ENCODE measurements around the gene UBE2L3. TPM values are rescaled to one million over a fixed set of nuclear protein-coding genes. Genes with fewer than 3 reads are reported as not detected.
A peak's percentile ranks its signal among the peaks of the same experiment; 100 is the strongest.

Gene UBE2L3
- total and polyA plus RNA-seq, 2 of the 13 experiments (the other 11 are each of a cell fraction or from before 2014, with no cell fraction given): 30.2 to 58.1 TPM

DNA sequence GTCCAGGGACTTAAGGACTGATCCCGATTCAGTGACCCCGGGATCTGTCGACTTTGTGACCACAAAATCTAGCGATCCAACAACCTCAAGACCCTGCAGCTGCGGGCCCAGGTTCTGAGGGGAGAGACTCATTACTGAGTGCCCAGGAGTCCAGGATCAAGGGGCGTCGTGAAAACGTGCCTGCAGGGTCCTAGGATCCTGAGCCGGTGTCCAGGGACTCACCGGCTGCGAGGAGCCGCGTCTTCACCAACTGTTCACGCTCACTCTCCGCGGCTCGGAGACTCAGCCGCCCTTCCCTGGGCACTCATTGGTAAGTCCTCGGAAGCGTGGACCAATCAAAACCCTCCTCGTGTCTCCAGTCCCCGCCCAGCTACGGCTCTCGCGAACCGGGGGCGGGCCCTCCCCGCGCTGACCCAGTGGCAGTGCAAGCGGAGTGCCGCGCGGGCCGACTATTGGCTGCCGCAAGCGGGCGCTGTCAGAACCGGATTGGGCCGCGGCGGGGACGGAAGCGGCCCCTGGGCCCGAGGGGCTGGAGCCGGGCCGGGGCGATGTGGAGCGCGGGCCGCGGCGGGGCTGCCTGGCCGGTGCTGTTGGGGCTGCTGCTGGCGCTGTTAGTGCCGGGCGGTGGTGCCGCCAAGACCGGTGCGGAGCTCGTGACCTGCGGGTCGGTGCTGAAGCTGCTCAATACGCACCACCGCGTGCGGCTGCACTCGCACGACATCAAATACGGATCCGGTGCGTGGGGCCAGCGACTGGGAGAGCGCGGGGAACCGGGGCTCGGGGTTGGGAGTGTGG is 74.5 kb downstream of the UBE2L3 start, which contains the start of gene SDF2L1 (continued):
- TF ChIP-seq, protein P1, sequence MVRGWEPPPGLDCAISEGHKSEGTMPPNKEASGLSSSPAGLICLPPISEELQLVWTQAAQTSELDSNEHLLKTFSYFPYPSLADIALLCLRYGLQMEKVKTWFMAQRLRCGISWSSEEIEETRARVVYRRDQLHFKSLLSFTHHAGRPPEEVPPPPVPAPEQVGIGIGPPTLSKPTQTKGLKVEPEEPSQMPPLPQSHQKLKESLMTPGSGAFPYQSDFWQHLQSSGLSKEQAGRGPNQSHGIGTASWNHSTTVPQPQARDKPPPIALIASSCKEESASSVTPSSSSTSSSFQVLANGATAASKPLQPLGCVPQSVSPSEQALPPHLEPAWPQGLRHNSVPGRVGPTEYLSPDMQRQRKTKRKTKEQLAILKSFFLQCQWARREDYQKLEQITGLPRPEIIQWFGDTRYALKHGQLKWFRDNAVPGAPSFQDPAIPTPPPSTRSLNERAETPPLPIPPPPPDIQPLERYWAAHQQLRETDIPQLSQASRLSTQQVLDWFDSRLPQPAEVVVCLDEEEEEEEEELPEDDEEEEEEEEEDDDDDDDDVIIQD (CRISPR knock-in tag; IDR thresholded peaks at IDR 0.05; ENCODE audit: low read depth): no peak
- TF ChIP-seq NFE2L2 (IDR thresholded peaks at IDR 0.05; ENCODE audit: low read length): no peak
- TF ChIP-seq ZNF547 (CRISPR knock-in tag; IDR thresholded peaks at IDR 0.05): no peak
- peak; percentile 87 for TF ChIP-seq RBM39 (IDR thresholded peaks at IDR 0.05; ENCODE audit: low read depth, low read length, poor library complexity, severe bottlenecking)
- TF ChIP-seq CAMTA2 (CRISPR knock-in tag; IDR thresholded peaks at IDR 0.05; ENCODE audit: borderline replicate concordance): no peak
- TF ChIP-seq ZNF367 (CRISPR knock-in tag; IDR thresholded peaks at IDR 0.05; ENCODE audit: borderline replicate concordance): no peak
- no peak for TF ChIP-seq ZFAT (CRISPR knock-in tag; conservative IDR thresholded peaks at IDR 0.05)
- peak; percentile 84 for TF ChIP-seq CREB1 (IDR thresholded peaks at IDR 0.05)
- peak; percentile 80 for TF ChIP-seq CREB1 (CRISPR knock-in tag; IDR thresholded peaks at IDR 0.05)
- TF ChIP-seq XBP1 (CRISPR knock-in tag; IDR thresholded peaks at IDR 0.05): peak; percentile 90; the same call in 1 of the 2 replicates
- no peak for TF ChIP-seq ZFP62 (CRISPR knock-in tag; IDR thresholded peaks at IDR 0.05)
- no peak for TF ChIP-seq ZKSCAN5 (CRISPR knock-in tag; IDR thresholded peaks at IDR 0.05)
- no peak for TF ChIP-seq HNRNPL (IDR thresholded peaks at IDR 0.05; ENCODE audit: low read depth, low read length)
- TF ChIP-seq DR1 (CRISPR knock-in tag; IDR thresholded peaks at IDR 0.05): peak; percentile 50; the same call in 1 of the 2 replicates
- peak; percentile 47; the same call in 1 of the 2 replicates for TF ChIP-seq ZNF431 (CRISPR knock-in tag; IDR thresholded peaks at IDR 0.05; ENCODE audit: borderline replicate concordance, low read depth)
- TF ChIP-seq, protein P2, sequence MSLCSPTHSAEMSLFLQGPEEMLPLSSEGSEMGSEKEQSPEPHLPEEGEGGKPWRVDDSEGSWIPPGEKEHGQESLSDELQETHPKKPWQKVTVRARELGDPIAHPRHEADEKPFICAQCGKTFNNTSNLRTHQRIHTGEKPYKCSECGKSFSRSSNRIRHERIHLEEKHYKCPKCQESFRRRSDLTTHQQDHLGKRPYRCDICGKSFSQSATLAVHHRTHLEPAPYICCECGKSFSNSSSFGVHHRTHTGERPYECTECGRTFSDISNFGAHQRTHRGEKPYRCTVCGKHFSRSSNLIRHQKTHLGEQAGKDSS (CRISPR knock-in tag; IDR thresholded peaks at IDR 0.05; ENCODE audit: borderline replicate concordance, low read depth): 0 out of 2 replicates have a peak, but pooled peaks have one; percentile 18
- no peak for TF ChIP-seq PCBP1 (IDR thresholded peaks at IDR 0.05; ENCODE audit: borderline replicate concordance, low read depth, low read length)
- TF ChIP-seq, protein P3, sequence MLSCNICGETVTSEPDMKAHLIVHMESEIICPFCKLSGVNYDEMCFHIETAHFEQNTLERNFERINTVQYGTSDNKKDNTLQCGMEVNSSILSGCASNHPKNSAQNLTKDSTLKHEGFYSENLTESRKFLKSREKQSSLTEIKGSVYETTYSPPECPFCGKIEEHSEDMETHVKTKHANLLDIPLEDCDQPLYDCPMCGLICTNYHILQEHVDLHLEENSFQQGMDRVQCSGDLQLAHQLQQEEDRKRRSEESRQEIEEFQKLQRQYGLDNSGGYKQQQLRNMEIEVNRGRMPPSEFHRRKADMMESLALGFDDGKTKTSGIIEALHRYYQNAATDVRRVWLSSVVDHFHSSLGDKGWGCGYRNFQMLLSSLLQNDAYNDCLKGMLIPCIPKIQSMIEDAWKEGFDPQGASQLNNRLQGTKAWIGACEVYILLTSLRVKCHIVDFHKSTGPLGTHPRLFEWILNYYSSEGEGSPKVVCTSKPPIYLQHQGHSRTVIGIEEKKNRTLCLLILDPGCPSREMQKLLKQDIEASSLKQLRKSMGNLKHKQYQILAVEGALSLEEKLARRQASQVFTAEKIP (CRISPR knock-in tag; IDR thresholded peaks at IDR 0.05; ENCODE audit: borderline replicate concordance): no peak
- TF ChIP-seq, protein P4, sequence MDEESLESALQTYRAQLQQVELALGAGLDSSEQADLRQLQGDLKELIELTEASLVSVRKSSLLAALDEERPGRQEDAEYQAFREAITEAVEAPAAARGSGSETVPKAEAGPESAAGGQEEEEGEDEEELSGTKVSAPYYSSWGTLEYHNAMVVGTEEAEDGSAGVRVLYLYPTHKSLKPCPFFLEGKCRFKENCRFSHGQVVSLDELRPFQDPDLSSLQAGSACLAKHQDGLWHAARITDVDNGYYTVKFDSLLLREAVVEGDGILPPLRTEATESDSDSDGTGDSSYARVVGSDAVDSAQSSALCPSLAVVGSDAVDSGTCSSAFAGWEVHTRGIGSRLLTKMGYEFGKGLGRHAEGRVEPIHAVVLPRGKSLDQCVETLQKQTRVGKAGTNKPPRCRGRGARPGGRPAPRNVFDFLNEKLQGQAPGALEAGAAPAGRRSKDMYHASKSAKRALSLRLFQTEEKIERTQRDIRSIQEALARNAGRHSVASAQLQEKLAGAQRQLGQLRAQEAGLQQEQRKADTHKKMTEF (CRISPR knock-in tag; IDR thresholded peaks at IDR 0.05): no peak
- no peak for TF ChIP-seq CEBPG (CRISPR knock-in tag; IDR thresholded peaks at IDR 0.05)
- TF ChIP-seq ZNF20 (CRISPR knock-in tag; IDR thresholded peaks at IDR 0.05): no peak
- TF ChIP-seq ZSCAN30 (CRISPR knock-in tag; IDR thresholded peaks at IDR 0.05): no peak
- TF ChIP-seq, protein P5, sequence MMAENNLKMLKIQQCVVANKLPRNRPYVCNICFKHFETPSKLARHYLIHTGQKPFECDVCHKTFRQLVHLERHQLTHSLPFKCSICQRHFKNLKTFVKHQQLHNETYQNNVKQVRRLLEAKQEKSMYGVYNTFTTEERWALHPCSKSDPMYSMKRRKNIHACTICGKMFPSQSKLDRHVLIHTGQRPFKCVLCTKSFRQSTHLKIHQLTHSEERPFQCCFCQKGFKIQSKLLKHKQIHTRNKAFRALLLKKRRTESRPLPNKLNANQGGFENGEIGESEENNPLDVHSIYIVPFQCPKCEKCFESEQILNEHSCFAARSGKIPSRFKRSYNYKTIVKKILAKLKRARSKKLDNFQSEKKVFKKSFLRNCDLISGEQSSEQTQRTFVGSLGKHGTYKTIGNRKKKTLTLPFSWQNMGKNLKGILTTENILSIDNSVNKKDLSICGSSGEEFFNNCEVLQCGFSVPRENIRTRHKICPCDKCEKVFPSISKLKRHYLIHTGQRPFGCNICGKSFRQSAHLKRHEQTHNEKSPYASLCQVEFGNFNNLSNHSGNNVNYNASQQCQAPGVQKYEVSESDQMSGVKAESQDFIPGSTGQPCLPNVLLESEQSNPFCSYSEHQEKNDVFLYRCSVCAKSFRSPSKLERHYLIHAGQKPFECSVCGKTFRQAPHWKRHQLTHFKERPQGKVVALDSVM (CRISPR knock-in tag; IDR thresholded peaks at IDR 0.05): no peak
